Bronchial epithelial cell (primary cell): ENCODE results near the gene SLCO3A1. TPM values are rescaled to one million over a fixed set of nuclear protein-coding genes. Genes with fewer than 3 reads are reported as not detected.

Experiments used
- DNase-seq: peaks from one replicate; pipeline ENCODE4 v3.0.0-alpha.2; 2010; ENCODE audit warnings: low read depth
- FAIRE-seq: peaks from 2 replicates; lab custom pipeline; 2011; peaks lifted over from hg19 to GRCh38; lab: Jason Lieb, UNC
- H3K27me3 ChIP-seq: 2 replicates; pipeline ENCODE4 v1.5.1; 2011; ENCODE audit warnings: low read length; ENCODE audit not compliant: control insufficient read depth, insufficient read depth
- H3K36me3 ChIP-seq: 2 replicates; pipeline ENCODE4 v1.5.1; 2011; ENCODE audit warnings: low read length; ENCODE audit not compliant: control insufficient read depth, insufficient read depth
- H3K4me3 ChIP-seq: 2 replicates; pipeline ENCODE4 v1.5.1; 2011; ENCODE audit warnings: mild to moderate bottlenecking, low read depth, low read length, control low read depth
- total RNA-seq: library from RNA; depleted of rRNA; stranded (reverse); fragments of >200 nt; gene quantifications from 2 replicates; pipeline ENCODE4 v1.2.1, GENCODE V29; 2014
- TF ChIP-seq, protein P1 (sequence below): IDR thresholded peaks from 2 replicates; pipeline ENCODE4 v1.5.1; 2011; ENCODE audit warnings: mild to moderate bottlenecking, moderate library complexity, low read length, control low read depth, inconsistent platforms; ENCODE audit not compliant: insufficient read depth, severe bottlenecking

SLCO3A1 gene
- total RNA-seq, 1 donor from 2014 or later, result 4.5 TPM

DNA sequence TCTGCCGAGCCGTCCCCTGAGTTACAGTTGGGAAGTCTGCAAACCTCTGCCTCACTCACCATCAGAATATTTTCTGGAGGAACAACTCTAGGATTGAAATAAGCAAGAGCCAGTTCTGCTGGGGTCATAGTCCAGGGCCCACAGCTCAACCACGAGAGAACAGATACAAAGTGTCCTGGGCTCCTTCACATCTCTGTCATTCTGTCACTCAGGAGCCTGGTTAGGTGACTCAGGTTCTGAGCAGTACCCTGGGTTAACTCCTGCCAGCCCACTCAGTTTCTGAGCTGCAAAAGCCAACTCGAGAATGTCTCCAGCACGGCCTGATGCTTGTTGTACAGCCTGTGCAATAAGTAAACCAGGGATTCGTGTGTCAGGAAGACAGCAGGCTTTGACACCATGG is 155.7 kb downstream of the SLCO3A1 start:
- Histone ChIP-seq H3K36me3 (no peaks in the 10 kb centered on the region), H3K4me3 (no peak overlapping the region), H3K27me3 (no peaks in the 10 kb centered on the region)
- TF ChIP-seq, protein P1, sequence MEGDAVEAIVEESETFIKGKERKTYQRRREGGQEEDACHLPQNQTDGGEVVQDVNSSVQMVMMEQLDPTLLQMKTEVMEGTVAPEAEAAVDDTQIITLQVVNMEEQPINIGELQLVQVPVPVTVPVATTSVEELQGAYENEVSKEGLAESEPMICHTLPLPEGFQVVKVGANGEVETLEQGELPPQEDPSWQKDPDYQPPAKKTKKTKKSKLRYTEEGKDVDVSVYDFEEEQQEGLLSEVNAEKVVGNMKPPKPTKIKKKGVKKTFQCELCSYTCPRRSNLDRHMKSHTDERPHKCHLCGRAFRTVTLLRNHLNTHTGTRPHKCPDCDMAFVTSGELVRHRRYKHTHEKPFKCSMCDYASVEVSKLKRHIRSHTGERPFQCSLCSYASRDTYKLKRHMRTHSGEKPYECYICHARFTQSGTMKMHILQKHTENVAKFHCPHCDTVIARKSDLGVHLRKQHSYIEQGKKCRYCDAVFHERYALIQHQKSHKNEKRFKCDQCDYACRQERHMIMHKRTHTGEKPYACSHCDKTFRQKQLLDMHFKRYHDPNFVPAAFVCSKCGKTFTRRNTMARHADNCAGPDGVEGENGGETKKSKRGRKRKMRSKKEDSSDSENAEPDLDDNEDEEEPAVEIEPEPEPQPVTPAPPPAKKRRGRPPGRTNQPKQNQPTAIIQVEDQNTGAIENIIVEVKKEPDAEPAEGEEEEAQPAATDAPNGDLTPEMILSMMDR, result no peak
- DNase-seq (no peak), FAIRE-seq (no peak)

DNA sequence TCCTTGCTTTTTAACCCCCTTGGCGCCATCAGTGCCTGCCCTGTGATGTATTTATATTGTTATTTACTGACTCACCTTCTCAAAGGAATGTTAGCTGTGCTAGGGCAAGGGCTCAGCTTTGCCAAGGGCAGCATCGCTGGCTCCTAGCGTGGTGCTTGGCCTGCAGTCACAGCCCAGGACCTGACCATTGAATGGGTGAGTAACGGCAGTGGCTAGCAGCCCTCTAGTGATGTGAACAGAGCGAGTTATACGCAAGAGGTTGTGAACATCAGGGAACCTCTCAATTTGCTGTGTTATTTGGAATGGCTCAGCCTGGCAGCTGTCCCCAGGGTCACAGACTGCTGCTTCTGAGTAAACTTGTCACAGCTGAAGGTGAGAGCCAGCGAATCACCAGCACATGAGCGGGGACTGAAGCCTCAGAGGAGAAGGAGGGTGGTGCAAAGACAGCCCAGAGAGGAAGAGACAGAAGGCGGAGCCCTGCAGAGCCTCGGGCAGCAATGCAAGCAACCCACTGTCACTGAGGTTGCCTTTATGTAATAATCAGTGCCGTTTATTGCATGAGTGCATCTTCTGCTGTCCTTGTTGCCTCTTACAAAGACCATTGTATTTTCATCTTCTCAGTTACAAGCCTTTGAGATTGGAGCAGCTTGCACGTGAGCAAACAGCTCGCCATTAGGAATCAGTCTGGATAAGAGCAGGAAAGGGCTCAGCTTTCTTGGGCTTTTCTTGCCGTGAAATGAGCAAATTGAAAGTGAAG is 158.3 kb downstream of the SLCO3A1 start:
- Histone ChIP-seq H3K36me3 (no peaks in the 10 kb centered on the region), H3K4me3 (no peak overlapping the region), H3K27me3 (no peaks in the 10 kb centered on the region)
- DNase-seq (peak; percentile 29), FAIRE-seq (no peak)
- TF ChIP-seq, protein P1, result no peak

DNA sequence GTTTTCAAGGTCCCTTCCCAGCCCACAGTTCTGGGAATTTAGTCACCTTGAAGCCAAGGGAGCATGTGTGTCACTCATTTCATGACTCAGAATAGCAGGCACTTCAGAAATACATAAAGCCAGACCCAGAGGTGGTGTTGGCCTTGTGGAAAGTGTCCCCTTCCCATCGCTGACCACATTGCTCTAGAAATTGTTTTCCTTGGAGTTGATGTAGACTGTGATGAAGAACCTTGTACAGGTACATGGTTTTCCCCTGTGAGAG is 158.8 kb downstream of the SLCO3A1 start:
- DNase-seq, result no peak
- no peak overlapping the region for H3K4me3 ChIP-seq
- FAIRE-seq, result no peak
- H3K36me3 ChIP-seq, result no peaks in the 10 kb centered on the region
- TF ChIP-seq, protein P1, result no peak
- H3K27me3 ChIP-seq, result no peaks in the 10 kb centered on the region

DNA sequence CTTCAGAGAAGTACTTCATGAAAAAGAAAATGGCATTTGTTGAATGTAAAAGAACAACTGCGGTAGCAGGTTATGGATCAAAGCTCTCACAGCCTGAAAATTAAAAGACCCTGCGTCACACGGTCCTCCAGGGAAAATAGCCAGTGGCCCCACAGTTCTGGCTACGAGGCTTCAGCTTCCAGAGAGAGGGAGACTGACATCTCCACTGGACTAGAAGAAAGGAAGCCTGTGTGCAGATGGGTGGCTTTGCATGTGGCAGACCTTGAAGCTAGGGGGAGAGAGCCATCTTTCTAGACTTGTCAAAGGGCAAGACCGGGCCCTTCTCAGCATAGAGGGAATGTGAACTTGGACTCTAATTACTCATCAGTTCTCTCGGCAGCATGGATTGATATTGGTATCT is 159.4 kb downstream of the SLCO3A1 start:
- DNase-seq (no peak), FAIRE-seq (no peak)
- Histone ChIP-seq H3K27me3 (no peaks in the 10 kb centered on the region), H3K4me3 (no peak overlapping the region), H3K36me3 (no peaks in the 10 kb centered on the region)
- TF ChIP-seq, protein P1, result no peak

DNA sequence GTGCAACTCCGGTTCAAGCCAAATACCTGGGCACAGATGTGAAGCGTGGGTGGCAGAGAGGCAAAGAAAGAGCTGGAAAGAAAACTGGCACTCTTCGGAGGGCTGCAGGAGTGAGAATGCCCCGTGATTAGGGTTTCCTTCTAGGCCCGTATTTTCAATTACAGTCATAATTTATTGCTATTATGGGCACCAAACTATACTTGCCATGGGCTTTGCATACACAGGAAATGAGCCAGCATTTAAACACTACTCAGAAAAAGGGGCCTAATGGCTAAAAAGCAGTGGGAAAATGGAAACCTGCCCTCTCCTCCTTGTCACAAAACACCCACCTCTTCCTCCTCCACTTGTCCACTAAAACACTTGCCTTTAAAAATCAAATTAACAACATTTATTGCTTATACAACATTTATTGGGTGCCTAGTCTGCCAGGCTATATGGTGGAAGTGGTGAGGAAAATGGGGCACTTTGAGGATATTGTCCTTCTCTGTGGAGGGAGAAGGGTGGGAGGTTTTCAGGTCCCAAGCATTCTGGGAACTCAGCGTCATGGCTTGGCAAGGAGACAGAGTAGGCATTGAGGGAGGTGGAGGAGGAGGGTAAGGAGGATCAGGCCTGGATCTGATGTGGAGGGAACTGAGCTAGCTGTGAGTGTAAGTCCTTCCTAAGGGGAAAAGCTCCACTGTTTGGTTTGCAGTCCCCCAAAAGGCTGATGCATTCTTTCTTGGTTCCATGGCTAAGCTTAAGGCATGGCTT is 160.9 kb downstream of the SLCO3A1 start:
- TF ChIP-seq, protein P1, result no peak
- H3K4me3 ChIP-seq, result no peak overlapping the region
- no peak for FAIRE-seq

More for the DNA sequence above, 160.9 kb downstream of the SLCO3A1 start:
- no peaks in the 10 kb centered on the region for H3K36me3 ChIP-seq
- DNase-seq, result no peak
- H3K27me3 ChIP-seq, result no peaks in the 10 kb centered on the region
